GM23338 (cell line): ENCODE data around the gene AGXT. TPM values are rescaled to one million over a fixed set of nuclear protein-coding genes. Genes with fewer than 3 reads are reported as not detected.

Experiments
- ATAC-seq: fragments of 200-7000 bp; cut with Tn5 transposase; 3 replicates; pipeline ENCODE4 v1.9.1; 2020
- DNase-seq: peaks from one replicate; pipeline ENCODE4 v3.0.0-alpha.2; 2015; ENCODE audit warnings: low spot score
- H2AFZ ChIP-seq: fragments of 200-600 bp; sonication (generic); 2 replicates; pipeline ENCODE4 v1.8.0; 2016; ENCODE audit warnings: antibody characterized with exemption, mild to moderate bottlenecking, moderate library complexity
- H3F3A ChIP-seq: fragments of 200-600 bp; sonication (generic); replicated peaks from 2 replicates; pipeline ENCODE4 v1.8.0; 2017; ENCODE audit warnings: antibody characterized with exemption, mixed run types, low read depth
- H3K27ac ChIP-seq: fragments of 200-600 bp; sonication (generic); 2 replicates; pipeline ENCODE4 v1.6.1; 2016; ENCODE audit warnings: low read depth
- H3K27me3 ChIP-seq: fragments of 200-600 bp; sonication (generic); 2 replicates; pipeline ENCODE4 v1.8.0; 2016; ENCODE audit warnings: mild to moderate bottlenecking, mixed run types, moderate library complexity; ENCODE audit not compliant: insufficient read depth
- H3K36me3 ChIP-seq: fragments of 200-600 bp; sonication (generic); 2 replicates; pipeline ENCODE4 v1.8.0; 2016; ENCODE audit warnings: mild to moderate bottlenecking; ENCODE audit not compliant: insufficient read depth
- H3K4me1 ChIP-seq: fragments of 200-600 bp; sonication (generic); 2 replicates; pipeline ENCODE4 v1.8.0; 2016; ENCODE audit warnings: mild to moderate bottlenecking, moderate library complexity; ENCODE audit not compliant: insufficient read depth
- H3K4me2 ChIP-seq: fragments of 200-600 bp; sonication (generic); 2 replicates; pipeline ENCODE4 v1.7.1; 2017; ENCODE audit warnings: mixed run types
- H3K4me3 ChIP-seq: fragments of 200-600 bp; sonication (generic); 2 replicates; pipeline ENCODE4 v1.6.1; 2016; ENCODE audit warnings: mixed run types
- H3K79me2 ChIP-seq: fragments of 200-600 bp; sonication (generic); replicated peaks from 2 replicates; pipeline ENCODE4 v1.8.0; 2017; ENCODE audit warnings: mild to moderate bottlenecking; ENCODE audit not compliant: insufficient read depth
- H3K9me2 ChIP-seq: fragments of 200-600 bp; sonication (generic); 2 replicates; pipeline ENCODE4 v1.8.0; 2017; ENCODE audit not compliant: insufficient read depth
- H4K20me1 ChIP-seq: fragments of 200-600 bp; sonication (generic); replicated peaks from 2 replicates; pipeline ENCODE4 v1.8.0; 2017; ENCODE audit warnings: mild to moderate bottlenecking; ENCODE audit not compliant: insufficient read depth
- H3K27ac Mint-ChIP-seq: 2 replicates; pipeline ENCODE4 v1.8.0; 2020; ENCODE audit warnings: inconsistent platforms, mild to moderate bottlenecking, moderate library complexity, mixed read lengths
- H3K27me3 Mint-ChIP-seq: 3 replicates; pipeline ENCODE4 v1.8.0; 2022; ENCODE audit warnings: low read depth, mild to moderate bottlenecking, moderate library complexity, mixed read lengths, inconsistent platforms; ENCODE audit not compliant: insufficient read depth, poor library complexity
- H3K36me3 Mint-ChIP-seq: 3 replicates; pipeline ENCODE4 v1.8.0; 2021; ENCODE audit warnings: low read depth, mild to moderate bottlenecking, inconsistent platforms, moderate library complexity, mixed read lengths
- H3K4me1 Mint-ChIP-seq: 3 replicates; pipeline ENCODE4 v1.8.0; 2020; ENCODE audit warnings: mild to moderate bottlenecking, inconsistent platforms, mixed read lengths
- H3K4me3 Mint-ChIP-seq: 3 replicates; pipeline ENCODE4 v1.8.0; 2021; ENCODE audit warnings: moderate library complexity, mild to moderate bottlenecking, inconsistent platforms, mixed read lengths
- H3K9me3 Mint-ChIP-seq: 3 replicates; pipeline ENCODE4 v1.8.0; 2020; ENCODE audit warnings: moderate library complexity, mild to moderate bottlenecking, inconsistent platforms, mixed read lengths
- CREB1 ChIP-seq: fragments of 250-450 bp; sonication (Bioruptor Pico); IDR thresholded peaks from 2 replicates; pipeline ENCODE4 v1.5.0; 2020; ENCODE audit warnings: low read depth, mild to moderate bottlenecking, moderate library complexity
- EZH2 ChIP-seq: fragments of 200-600 bp; sonication (generic); IDR thresholded peaks from one replicate; pipeline ENCODE4 v1.8.0; 2017; ENCODE audit warnings: antibody characterized with exemption, mild to moderate bottlenecking, low read depth; ENCODE audit not compliant: unreplicated experiment
- EZH2phosphoT487 ChIP-seq: fragments of 200-600 bp; sonication (generic); IDR thresholded peaks from one replicate; pipeline ENCODE4 v1.8.1; 2018; ENCODE audit warnings: antibody characterized with exemption; ENCODE audit not compliant: unreplicated experiment
- JUNB ChIP-seq: IDR thresholded peaks from one replicate; pipeline ENCODE4 v1.6.1; 2016; ENCODE audit warnings: antibody characterized with exemption; ENCODE audit not compliant: unreplicated experiment
- NANOG ChIP-seq: IDR thresholded peaks from 2 replicates; pipeline ENCODE4 v1.6.1; 2016; ENCODE audit warnings: antibody characterized with exemption, borderline replicate concordance
- POLR2AphosphoS5 ChIP-seq: IDR thresholded peaks from 2 replicates; pipeline ENCODE4 v1.6.1; 2016; ENCODE audit warnings: antibody characterized with exemption, low read depth
- STAT1 ChIP-seq: IDR thresholded peaks from one replicate; pipeline ENCODE4 v1.6.1; 2016; ENCODE audit warnings: antibody characterized with exemption; ENCODE audit not compliant: unreplicated experiment
- ZNF114 ChIP-seq: fragments of 250-450 bp; sonication (Bioruptor Pico); IDR thresholded peaks from 2 replicates; pipeline ENCODE4 v1.5.0; 2020; ENCODE audit warnings: mild to moderate bottlenecking, moderate library complexity
- ZNF331 ChIP-seq: fragments of 250-450 bp; sonication (Bioruptor Pico); IDR thresholded peaks from 2 replicates; pipeline ENCODE4 v1.5.0; 2020; ENCODE audit warnings: low read depth, mild to moderate bottlenecking, moderate library complexity
- polyA plus RNA-seq: library from polyadenylated mRNA; unstranded; fragments of >200 nt; fragmentation: Nextera tagmentation; extraction: Ambion mirVana; gene quantifications from 2 replicates; pipeline ENCODE4 v1.2.1, GENCODE V29; 2016
- total RNA-seq: library from RNA; depleted of rRNA; stranded (reverse); fragments of >200 nt; shearing (Covaris generic); gene quantifications from 2 replicates; pipeline ENCODE4 v1.2.3, GENCODE V29; 2014
- TF ChIP-seq, protein P1 (sequence below): fragments of 250-450 bp; sonication (Bioruptor Pico); IDR thresholded peaks from 2 replicates; pipeline ENCODE4 v1.5.0; 2020; ENCODE audit warnings: mild to moderate bottlenecking, moderate library complexity
- TF ChIP-seq, protein P2 (sequence below), 2 experiments: fragments of 200-600 bp in 1 of 2; sonication (generic) in 1 of 2; conservative IDR thresholded peaks; 2 replicates each; pipeline versions ENCODE4 v1.5.1 to v1.6.1; 2016 to 2017; ENCODE audit warnings: antibody characterized with exemption in 2 of 2, low read depth in 2 of 2, mild to moderate bottlenecking in 2 of 2, moderate library complexity in 1 of 2
- TF ChIP-seq, protein P3 (sequence below): IDR thresholded peaks from 2 replicates; pipeline ENCODE4 v1.6.1; 2016; ENCODE audit warnings: antibody characterized with exemption
- TF ChIP-seq, protein P4 (sequence below): IDR thresholded peaks from one replicate; pipeline ENCODE4 v1.6.1; 2018; ENCODE audit warnings: antibody characterized with exemption; ENCODE audit not compliant: unreplicated experiment

Gene AGXT
- total and polyA plus RNA-seq, 2 experiments from 2014 or later, result not detected

DNA sequence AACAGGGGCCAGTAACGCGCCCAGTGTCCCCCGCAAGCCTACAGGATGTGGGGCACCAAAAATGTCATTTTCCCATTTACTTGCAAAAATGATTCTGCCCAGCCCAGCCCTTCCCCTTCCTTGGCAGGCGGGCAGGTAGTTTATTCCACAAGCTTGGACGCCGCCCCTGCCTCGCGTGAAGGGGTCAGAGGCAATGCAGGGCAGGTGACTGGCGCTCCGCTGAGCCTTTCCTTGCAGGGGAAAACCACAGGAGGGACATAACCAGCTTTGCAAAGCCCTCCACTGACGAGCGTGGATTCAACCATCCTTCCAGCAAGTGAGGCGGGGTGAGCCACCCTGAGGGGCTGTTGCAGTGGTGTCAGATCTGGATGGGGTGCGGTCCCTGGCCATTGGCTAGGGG, 22.1 kb downstream of the AGXT start:
- Mint-ChIP-seq H3K4me3 (no peak overlapping the region), H3K27ac (no peak overlapping the region), H3K36me3 (no peaks in the 10 kb centered on the region), H3K27me3 (peaks cover 5% of the 10 kb centered on the region), H3K4me1 (peaks cover 3% of the 10 kb centered on the region; the same call in 1 of the 3 replicates), H3K9me3 (no peaks in the 10 kb centered on the region)
- no peaks in the 10 kb centered on the region for H3K36me3 ChIP-seq
- no peaks in the 10 kb centered on the region for H3F3A ChIP-seq
- no peak overlapping the region for H3K27ac ChIP-seq
- H3K27me3 ChIP-seq, result no peaks in the 10 kb centered on the region
- H3K79me2 ChIP-seq, result no peaks in the 10 kb centered on the region
- H3K4me3 ChIP-seq, result no peak overlapping the region
- no peak for TF ChIP-seq POLR2AphosphoS5
- TF ChIP-seq EZH2phosphoT487, result no peak
- TF ChIP-seq CREB1 (CRISPR knock-in tag), result no peak
- no peak for TF ChIP-seq ZNF114 (CRISPR knock-in tag)
- TF ChIP-seq ZNF331 (CRISPR knock-in tag), result no peak
- TF ChIP-seq, protein P1, sequence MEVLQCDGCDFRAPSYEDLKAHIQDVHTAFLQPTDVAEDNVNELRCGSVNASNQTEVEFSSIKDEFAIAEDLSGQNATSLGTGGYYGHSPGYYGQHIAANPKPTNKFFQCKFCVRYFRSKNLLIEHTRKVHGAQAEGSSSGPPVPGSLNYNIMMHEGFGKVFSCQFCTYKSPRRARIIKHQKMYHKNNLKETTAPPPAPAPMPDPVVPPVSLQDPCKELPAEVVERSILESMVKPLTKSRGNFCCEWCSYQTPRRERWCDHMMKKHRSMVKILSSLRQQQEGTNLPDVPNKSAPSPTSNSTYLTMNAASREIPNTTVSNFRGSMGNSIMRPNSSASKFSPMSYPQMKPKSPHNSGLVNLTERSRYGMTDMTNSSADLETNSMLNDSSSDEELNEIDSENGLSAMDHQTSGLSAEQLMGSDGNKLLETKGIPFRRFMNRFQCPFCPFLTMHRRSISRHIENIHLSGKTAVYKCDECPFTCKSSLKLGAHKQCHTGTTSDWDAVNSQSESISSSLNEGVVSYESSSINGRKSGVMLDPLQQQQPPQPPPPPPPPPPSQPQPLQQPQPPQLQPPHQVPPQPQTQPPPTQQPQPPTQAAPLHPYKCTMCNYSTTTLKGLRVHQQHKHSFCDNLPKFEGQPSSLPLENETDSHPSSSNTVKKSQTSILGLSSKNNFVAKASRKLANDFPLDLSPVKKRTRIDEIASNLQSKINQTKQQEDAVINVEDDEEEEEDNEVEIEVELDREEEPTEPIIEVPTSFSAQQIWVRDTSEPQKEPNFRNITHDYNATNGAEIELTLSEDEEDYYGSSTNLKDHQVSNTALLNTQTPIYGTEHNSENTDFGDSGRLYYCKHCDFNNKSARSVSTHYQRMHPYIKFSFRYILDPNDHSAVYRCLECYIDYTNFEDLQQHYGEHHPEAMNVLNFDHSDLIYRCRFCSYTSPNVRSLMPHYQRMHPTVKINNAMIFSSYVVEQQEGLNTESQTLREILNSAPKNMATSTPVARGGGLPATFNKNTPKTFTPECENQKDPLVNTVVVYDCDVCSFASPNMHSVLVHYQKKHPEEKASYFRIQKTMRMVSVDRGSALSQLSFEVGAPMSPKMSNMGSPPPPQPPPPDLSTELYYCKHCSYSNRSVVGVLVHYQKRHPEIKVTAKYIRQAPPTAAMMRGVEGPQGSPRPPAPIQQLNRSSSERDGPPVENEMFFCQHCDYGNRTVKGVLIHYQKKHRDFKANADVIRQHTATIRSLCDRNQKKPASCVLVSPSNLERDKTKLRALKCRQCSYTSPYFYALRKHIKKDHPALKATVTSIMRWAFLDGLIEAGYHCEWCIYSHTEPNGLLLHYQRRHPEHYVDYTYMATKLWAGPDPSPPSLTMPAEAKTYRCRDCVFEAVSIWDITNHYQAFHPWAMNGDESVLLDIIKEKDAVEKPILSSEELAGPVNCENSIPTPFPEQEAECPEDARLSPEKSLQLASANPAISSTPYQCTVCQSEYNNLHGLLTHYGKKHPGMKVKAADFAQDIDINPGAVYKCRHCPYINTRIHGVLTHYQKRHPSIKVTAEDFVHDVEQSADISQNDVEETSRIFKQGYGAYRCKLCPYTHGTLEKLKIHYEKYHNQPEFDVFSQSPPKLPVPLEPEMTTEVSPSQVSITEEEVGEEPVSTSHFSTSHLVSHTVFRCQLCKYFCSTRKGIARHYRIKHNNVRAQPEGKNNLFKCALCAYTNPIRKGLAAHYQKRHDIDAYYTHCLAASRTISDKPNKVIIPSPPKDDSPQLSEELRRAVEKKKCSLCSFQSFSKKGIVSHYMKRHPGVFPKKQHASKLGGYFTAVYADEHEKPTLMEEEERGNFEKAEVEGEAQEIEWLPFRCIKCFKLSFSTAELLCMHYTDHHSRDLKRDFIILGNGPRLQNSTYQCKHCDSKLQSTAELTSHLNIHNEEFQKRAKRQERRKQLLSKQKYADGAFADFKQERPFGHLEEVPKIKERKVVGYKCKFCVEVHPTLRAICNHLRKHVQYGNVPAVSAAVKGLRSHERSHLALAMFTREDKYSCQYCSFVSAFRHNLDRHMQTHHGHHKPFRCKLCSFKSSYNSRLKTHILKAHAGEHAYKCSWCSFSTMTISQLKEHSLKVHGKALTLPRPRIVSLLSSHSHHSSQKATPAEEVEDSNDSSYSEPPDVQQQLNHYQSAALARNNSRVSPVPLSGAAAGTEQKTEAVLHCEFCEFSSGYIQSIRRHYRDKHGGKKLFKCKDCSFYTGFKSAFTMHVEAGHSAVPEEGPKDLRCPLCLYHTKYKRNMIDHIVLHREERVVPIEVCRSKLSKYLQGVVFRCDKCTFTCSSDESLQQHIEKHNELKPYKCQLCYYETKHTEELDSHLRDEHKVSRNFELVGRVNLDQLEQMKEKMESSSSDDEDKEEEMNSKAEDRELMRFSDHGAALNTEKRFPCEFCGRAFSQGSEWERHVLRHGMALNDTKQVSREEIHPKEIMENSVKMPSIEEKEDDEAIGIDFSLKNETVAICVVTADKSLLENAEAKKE, result no peak
- TF ChIP-seq NANOG, result no peak
- TF ChIP-seq, protein P2, sequence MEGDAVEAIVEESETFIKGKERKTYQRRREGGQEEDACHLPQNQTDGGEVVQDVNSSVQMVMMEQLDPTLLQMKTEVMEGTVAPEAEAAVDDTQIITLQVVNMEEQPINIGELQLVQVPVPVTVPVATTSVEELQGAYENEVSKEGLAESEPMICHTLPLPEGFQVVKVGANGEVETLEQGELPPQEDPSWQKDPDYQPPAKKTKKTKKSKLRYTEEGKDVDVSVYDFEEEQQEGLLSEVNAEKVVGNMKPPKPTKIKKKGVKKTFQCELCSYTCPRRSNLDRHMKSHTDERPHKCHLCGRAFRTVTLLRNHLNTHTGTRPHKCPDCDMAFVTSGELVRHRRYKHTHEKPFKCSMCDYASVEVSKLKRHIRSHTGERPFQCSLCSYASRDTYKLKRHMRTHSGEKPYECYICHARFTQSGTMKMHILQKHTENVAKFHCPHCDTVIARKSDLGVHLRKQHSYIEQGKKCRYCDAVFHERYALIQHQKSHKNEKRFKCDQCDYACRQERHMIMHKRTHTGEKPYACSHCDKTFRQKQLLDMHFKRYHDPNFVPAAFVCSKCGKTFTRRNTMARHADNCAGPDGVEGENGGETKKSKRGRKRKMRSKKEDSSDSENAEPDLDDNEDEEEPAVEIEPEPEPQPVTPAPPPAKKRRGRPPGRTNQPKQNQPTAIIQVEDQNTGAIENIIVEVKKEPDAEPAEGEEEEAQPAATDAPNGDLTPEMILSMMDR (conservative IDR thresholded peaks at IDR 0.05; ENCODE audit: low read depth in 2 of 2), result no peak
- TF ChIP-seq JUNB, result no peak
- TF ChIP-seq, protein P3, sequence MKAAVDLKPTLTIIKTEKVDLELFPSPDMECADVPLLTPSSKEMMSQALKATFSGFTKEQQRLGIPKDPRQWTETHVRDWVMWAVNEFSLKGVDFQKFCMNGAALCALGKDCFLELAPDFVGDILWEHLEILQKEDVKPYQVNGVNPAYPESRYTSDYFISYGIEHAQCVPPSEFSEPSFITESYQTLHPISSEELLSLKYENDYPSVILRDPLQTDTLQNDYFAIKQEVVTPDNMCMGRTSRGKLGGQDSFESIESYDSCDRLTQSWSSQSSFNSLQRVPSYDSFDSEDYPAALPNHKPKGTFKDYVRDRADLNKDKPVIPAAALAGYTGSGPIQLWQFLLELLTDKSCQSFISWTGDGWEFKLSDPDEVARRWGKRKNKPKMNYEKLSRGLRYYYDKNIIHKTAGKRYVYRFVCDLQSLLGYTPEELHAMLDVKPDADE, result no peak
- no peak for TF ChIP-seq STAT1
- TF ChIP-seq EZH2, result no peak
- TF ChIP-seq, protein P4, sequence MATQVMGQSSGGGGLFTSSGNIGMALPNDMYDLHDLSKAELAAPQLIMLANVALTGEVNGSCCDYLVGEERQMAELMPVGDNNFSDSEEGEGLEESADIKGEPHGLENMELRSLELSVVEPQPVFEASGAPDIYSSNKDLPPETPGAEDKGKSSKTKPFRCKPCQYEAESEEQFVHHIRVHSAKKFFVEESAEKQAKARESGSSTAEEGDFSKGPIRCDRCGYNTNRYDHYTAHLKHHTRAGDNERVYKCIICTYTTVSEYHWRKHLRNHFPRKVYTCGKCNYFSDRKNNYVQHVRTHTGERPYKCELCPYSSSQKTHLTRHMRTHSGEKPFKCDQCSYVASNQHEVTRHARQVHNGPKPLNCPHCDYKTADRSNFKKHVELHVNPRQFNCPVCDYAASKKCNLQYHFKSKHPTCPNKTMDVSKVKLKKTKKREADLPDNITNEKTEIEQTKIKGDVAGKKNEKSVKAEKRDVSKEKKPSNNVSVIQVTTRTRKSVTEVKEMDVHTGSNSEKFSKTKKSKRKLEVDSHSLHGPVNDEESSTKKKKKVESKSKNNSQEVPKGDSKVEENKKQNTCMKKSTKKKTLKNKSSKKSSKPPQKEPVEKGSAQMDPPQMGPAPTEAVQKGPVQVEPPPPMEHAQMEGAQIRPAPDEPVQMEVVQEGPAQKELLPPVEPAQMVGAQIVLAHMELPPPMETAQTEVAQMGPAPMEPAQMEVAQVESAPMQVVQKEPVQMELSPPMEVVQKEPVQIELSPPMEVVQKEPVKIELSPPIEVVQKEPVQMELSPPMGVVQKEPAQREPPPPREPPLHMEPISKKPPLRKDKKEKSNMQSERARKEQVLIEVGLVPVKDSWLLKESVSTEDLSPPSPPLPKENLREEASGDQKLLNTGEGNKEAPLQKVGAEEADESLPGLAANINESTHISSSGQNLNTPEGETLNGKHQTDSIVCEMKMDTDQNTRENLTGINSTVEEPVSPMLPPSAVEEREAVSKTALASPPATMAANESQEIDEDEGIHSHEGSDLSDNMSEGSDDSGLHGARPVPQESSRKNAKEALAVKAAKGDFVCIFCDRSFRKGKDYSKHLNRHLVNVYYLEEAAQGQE, result no peak
- DNase-seq (no peak), ATAC-seq (no peak)
- H2AFZ ChIP-seq, result no peak overlapping the region
- no peaks in the 10 kb centered on the region for H3K9me2 ChIP-seq
- no peaks in the 10 kb centered on the region for H4K20me1 ChIP-seq
- H3K4me1 ChIP-seq, result no peaks in the 10 kb centered on the region
- no peak overlapping the region for H3K4me2 ChIP-seq
